Right ventricle myocardium superior (tissue), 1 donor: ENCODE results near the gene UACA. TPM values are rescaled to one million over a fixed set of nuclear protein-coding genes. Genes with fewer than 3 reads are reported as not detected.

Experiments used
- ATAC-seq: fragments of 200-7000 bp; cut with Tn5 transposase; one replicate; pipeline ENCODE4 v1.9.1; 2020; ENCODE audit warnings: mild to moderate bottlenecking; ENCODE audit not compliant: poor library complexity
- DNase-seq: peaks from one replicate; pipeline ENCODE4 v3.0.0-alpha.2; 2020
- intact Hi-C: fragments of 100-400 bp; cut with DNase I; formaldehyde crosslinking; loops from one replicate; pipeline ENCODE4 v1.11.2; 2022
- total RNA-seq: library from RNA; stranded (reverse); fragmentation: NEBNext Ultra II Directional; extraction: Animal tissue kit (Norgen Biotek cat#: 25700); gene quantifications from one replicate; pipeline ENCODE4 v1.2.1, GENCODE V29; 2021
- donor health status: DM: no; HTN: yes; CAD: no; lungs with severe emphysema.

Gene UACA
- total RNA-seq, 1 donor from 2014 or later, result 27.9 TPM

- no peak for DNase-seq
- intact Hi-C loops, result no loop called here
- no peak for ATAC-seq
Measured at GRCh38 chr15:70651303-70651845, 112.0 kb downstream of the UACA start.

- ATAC-seq, result no peak
- intact Hi-C loops, result no loop called here
- DNase-seq, result no peak
Measured at GRCh38 chr15:70650567-70651302, 112.6 kb downstream of the UACA start.

- intact Hi-C loops, result no loop called here
- no peak for ATAC-seq
Measured at GRCh38 chr15:70647396-70647795, 116.0 kb downstream of the UACA start.

GRCh38 chr15:70646169-70646568, 117.2 kb downstream of the UACA start:
- no peak for ATAC-seq
- intact Hi-C loops, result no loop called here

More at GRCh38 chr15:70647396-70647795, 116.0 kb downstream of the UACA start:
- DNase-seq, result no peak

GRCh38 chr15:70643783-70644125, 119.6 kb downstream of the UACA start:
- intact Hi-C loops, result no loop called here

More at GRCh38 chr15:70646169-70646568, 117.2 kb downstream of the UACA start:
- DNase-seq, result no peak

GRCh38 chr15:70643106-70643782, 120.1 kb downstream of the UACA start:
- intact Hi-C loops, result no loop called here
- DNase-seq (no peak), ATAC-seq (no peak)

More at GRCh38 chr15:70643783-70644125, 119.6 kb downstream of the UACA start:
- ATAC-seq (no peak), DNase-seq (no peak)

- intact Hi-C loops, result no loop called here
- ATAC-seq (no peak), DNase-seq (no peak)
Measured at GRCh38 chr15:70636540-70637165, 126.7 kb downstream of the UACA start.

- no peak for ATAC-seq
- intact Hi-C loops, result no loop called here
- no peak for DNase-seq
Measured at GRCh38 chr15:70635895-70636294, 127.5 kb downstream of the UACA start.

GRCh38 chr15:70633991-70634390, 129.4 kb downstream of the UACA start:
- no peak for DNase-seq
- no peak for ATAC-seq
- intact Hi-C loops, result no loop called here

- DNase-seq, result peak; percentile 54
- intact Hi-C loops, result no loop called here
- ATAC-seq, result peak; percentile 67
Measured at GRCh38 chr15:70633103-70633831, 130.1 kb downstream of the UACA start.

GRCh38 chr15:70632491-70633102, 130.8 kb downstream of the UACA start:
- DNase-seq (no peak), ATAC-seq (no peak)
- intact Hi-C loops, result no loop called here

- intact Hi-C loops, result no loop called here
- ATAC-seq, result no peak
- DNase-seq, result no peak
Measured at GRCh38 chr15:70632079-70632478, 131.3 kb downstream of the UACA start.

- no peak for ATAC-seq
- intact Hi-C loops, result no loop called here
- no peak for DNase-seq
Measured at GRCh38 chr15:70629735-70630273, 133.6 kb downstream of the UACA start.

- no peak for ATAC-seq
- intact Hi-C loops, result no loop called here
- DNase-seq, result no peak
Measured at GRCh38 chr15:70628549-70628896, 134.8 kb downstream of the UACA start.

GRCh38 chr15:70627734-70628548, 135.4 kb downstream of the UACA start:
- intact Hi-C loops, result no loop called here
- ATAC-seq (no peak), DNase-seq (no peak)

- DNase-seq, result no peak
- intact Hi-C loops, result no loop called here
- no peak for ATAC-seq
Measured at GRCh38 chr15:70627322-70627721, 136.0 kb downstream of the UACA start.

GRCh38 chr15:70625438-70625837, 137.9 kb downstream of the UACA start:
- DNase-seq (no peak), ATAC-seq (no peak)
- intact Hi-C loops, result no loop called here

GRCh38 chr15:70625011-70625410, 138.3 kb downstream of the UACA start:
- ATAC-seq (no peak), DNase-seq (no peak)
- intact Hi-C loops, result no loop called here
